Natural killer cell (primary cell): Measurements from ENCODE around the gene PALLD. TPM values are rescaled to one million over a fixed set of nuclear protein-coding genes. Genes with fewer than 3 reads are reported as not detected.

Source experiments
- ATAC-seq, 3 donors: fragments of 150-1000 bp in 2 of 3; fragments of 200-7000 bp in 1 of 3; cut with Tn5 transposase; 1 replicate in 1 of 3; 2 replicates in 2 of 3; pipeline ENCODE4 v1.10.0; 2021; ENCODE audit warnings: mild to moderate bottlenecking in 2 of 3, moderate library complexity in 2 of 3
- DNase-seq, 2 donors: peaks; one replicate each; pipeline versions ENCODE4 v3.0.0 to v3.0.0-alpha.2; 2013 to 2021; ENCODE audit warnings: mixed read lengths in 1 of 2
- H3K27ac ChIP-seq: one replicate; pipeline ENCODE4 v1.5.1; 2013; ENCODE audit warnings: mild to moderate bottlenecking, low read length
- H3K27me3 ChIP-seq: one replicate; pipeline ENCODE4 v1.6.1; 2013; ENCODE audit warnings: low read length; ENCODE audit not compliant: control insufficient read depth, insufficient read depth
- H3K36me3 ChIP-seq: one replicate; pipeline ENCODE4 v1.6.1; 2013; ENCODE audit warnings: low read length; ENCODE audit not compliant: control insufficient read depth, insufficient read depth
- H3K4me1 ChIP-seq: one replicate; pipeline ENCODE4 v1.6.1; 2013; ENCODE audit warnings: low read length; ENCODE audit not compliant: control insufficient read depth, insufficient read depth
- H3K4me3 ChIP-seq: one replicate; pipeline ENCODE4 v1.5.1; 2013; ENCODE audit warnings: low read length
- H3K9me3 ChIP-seq: one replicate; pipeline ENCODE4 v1.6.1; 2013; ENCODE audit warnings: low read length; ENCODE audit not compliant: control insufficient read depth, insufficient read depth
- H3K27ac Mint-ChIP-seq, 2 donors: one replicate each; pipeline ENCODE4 v1.8.0; 2022; ENCODE audit warnings: mild to moderate bottlenecking in 2 of 2, mixed read lengths in 2 of 2, moderate library complexity in 1 of 2
- H3K27me3 Mint-ChIP-seq, 2 donors: one replicate each; pipeline ENCODE4 v1.8.0; 2022; ENCODE audit warnings: low read depth in 2 of 2, mixed read lengths in 2 of 2
- H3K36me3 Mint-ChIP-seq: one replicate; pipeline ENCODE4 v1.8.0; 2022; ENCODE audit warnings: mixed read lengths
- H3K4me1 Mint-ChIP-seq, 2 donors: one replicate each; pipeline ENCODE4 v1.8.0; 2022; ENCODE audit warnings: mixed read lengths in 2 of 2
- H3K4me3 Mint-ChIP-seq: one replicate; pipeline ENCODE4 v1.8.0; 2022; ENCODE audit warnings: mild to moderate bottlenecking, moderate library complexity, mixed read lengths
- H3K9me3 Mint-ChIP-seq, 2 donors: one replicate each; pipeline ENCODE4 v1.8.0; 2022; ENCODE audit warnings: mixed read lengths in 2 of 2
- CTCF ChIP-seq: fragments of 200-600 bp; IDR thresholded peaks from one replicate; pipeline ENCODE4 v1.8.0; 2022; ENCODE audit warnings: antibody characterized with exemption
- WGBS: methylation state at CpG from one replicate; pipeline ENCODE4 v1.1.7; 2013; ENCODE audit warnings: missing lambda C conversion rate; ENCODE audit not compliant: insufficient coverage; 5-methylcytosine and 5-hydroxymethylcytosine counted together
- intact Hi-C: fragments of 100-400 bp; cut with micrococcal nuclease; formaldehyde crosslinking; loops from one replicate; pipeline ENCODE4 v1.14.2; 2022
- total RNA-seq, 4 donors: library from RNA; stranded (reverse); fragments of 120-200 nt in 1 of 4; gene quantifications; one replicate each; pipeline versions ENCODE4 v1.2.3 to v1.2.4, GENCODE V29; 2013 to 2022

The PALLD gene
- total RNA-seq, 3 donors from 2014 or later (not counting 1 experiment from before 2014, with no cell fraction given), result 15.1 to 25.4 (median 22.8) TPM

DNA sequence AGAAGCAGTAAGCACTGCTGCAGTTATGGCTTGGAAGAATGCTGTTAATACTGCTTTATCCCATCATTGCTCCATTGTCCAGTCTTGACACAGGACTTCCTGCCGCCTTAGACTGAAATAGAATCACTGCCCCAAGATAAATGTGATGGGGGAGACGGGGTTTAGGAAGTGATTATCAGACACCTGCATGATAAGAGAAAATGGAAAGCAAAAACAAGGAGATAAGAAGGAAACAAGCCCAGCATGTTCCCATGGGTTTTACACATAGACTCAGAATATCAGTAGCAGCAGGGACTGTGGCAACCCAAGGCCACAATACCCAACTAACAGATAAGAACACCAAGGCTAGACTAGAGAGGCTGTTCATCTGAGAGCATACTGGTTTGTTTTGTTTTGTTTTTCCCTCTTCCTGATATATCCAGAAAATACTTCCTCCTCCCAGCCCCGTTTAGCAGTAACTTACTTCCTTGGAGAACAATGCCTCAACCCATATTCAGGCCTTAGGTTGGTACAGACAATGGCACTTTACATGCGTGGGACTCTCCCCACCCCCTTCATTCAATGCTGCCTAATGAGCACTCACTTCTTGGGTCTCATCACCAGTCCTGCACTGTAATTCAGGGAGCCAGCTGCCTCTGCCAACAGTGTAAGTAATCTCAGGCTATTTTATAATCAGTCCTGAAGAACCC, 280.6 kb downstream of the PALLD start:
- DNase-seq (no peak), ATAC-seq (no peak)
- H3K27me3 ChIP-seq, result peaks cover 2% of the 10 kb centered on the region
- Mint-ChIP-seq H3K27me3 (peaks cover 10 to 19% of the 10 kb centered on the region in 2 donors), H3K27ac (no peak overlapping the region), H3K9me3 (no peaks in the 10 kb centered on the region), H3K36me3 (peaks cover 6% of the 10 kb centered on the region), H3K4me3 (no peak overlapping the region), H3K4me1 (no peaks in the 10 kb centered on the region)
- H3K27ac ChIP-seq, result no peak overlapping the region
- intact Hi-C loops, result no loop called here
- H3K4me1 ChIP-seq, result no peaks in the 10 kb centered on the region
- WGBS, result 71% methylated on average over 4 of the region's 4 CpGs
- no peaks in the 10 kb centered on the region for H3K9me3 ChIP-seq
- TF ChIP-seq CTCF, result no peak
- H3K36me3 ChIP-seq, result no peaks in the 10 kb centered on the region
- no peak overlapping the region for H3K4me3 ChIP-seq

DNA sequence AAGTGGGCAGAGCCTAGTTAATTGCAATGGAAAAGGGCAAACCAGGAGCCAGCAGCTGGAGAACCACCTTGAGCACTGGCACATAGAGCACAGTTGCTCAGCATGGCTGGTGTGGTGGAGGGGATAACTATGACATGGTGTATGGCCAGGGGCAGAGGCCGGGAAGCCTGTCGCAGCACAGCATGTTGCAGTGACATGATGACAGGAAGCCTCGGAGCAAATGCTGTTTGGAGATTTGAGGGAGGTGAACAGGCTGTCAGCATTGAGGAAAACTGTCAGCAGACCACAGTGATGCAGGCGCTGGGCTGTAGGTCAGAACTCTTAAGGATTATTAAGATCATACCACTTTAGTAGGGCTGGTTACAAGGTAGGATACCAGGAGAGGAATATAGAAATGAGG, 284.5 kb downstream of the PALLD start:
- no peaks in the 10 kb centered on the region for H3K9me3 ChIP-seq
- peaks cover 1% of the 10 kb centered on the region for H3K27me3 ChIP-seq
- peaks cover 14 to 22% of the 10 kb centered on the region in 2 donors for H3K27me3 Mint-ChIP-seq
- intact Hi-C loops, result no loop called here
- H3K4me1 ChIP-seq, result no peaks in the 10 kb centered on the region
- no peak for TF ChIP-seq CTCF
- peaks cover 3% of the 10 kb centered on the region for H3K36me3 Mint-ChIP-seq
- no peaks in the 10 kb centered on the region for H3K9me3 Mint-ChIP-seq
- no peak overlapping the region for H3K27ac Mint-ChIP-seq
- no peaks in the 10 kb centered on the region for H3K4me1 Mint-ChIP-seq
- no peak overlapping the region for H3K4me3 ChIP-seq
- no peak overlapping the region for H3K27ac ChIP-seq
- H3K36me3 ChIP-seq, result no peaks in the 10 kb centered on the region
- no peak overlapping the region for H3K4me3 Mint-ChIP-seq
- DNase-seq, result no peak
- ATAC-seq, result no peak
- WGBS, result 83% methylated on average over 4 of the region's 4 CpGs

DNA sequence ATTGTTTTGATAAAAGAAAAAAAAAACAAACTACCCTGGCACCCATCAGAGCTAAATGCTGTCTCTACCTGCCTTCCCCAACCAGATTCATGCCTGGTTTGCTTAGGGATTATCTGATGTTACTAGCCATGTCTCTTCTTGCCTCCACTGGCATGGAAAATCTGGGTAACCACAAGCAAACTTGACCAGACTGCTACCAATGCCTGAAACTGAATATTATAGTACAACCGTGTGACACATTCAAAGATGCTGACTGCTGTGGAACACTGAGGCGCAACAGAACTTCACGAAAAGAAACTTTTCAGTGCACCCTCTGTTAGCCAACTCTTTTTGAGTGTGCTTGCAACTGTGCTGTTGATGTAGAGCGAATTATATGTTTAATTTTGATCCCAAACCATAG, 285.1 kb downstream of the PALLD start:
- intact Hi-C loops, result no loop called here
- ATAC-seq, result no peak

More for the DNA sequence above, 285.1 kb downstream of the PALLD start:
- H3K4me3 ChIP-seq, result no peak overlapping the region
- H3K27me3 ChIP-seq, result no peaks in the 10 kb centered on the region
- no peaks in the 10 kb centered on the region for H3K4me1 ChIP-seq
- no peaks in the 10 kb centered on the region for H3K36me3 Mint-ChIP-seq
- no peak for TF ChIP-seq CTCF
- H3K27ac ChIP-seq, result no peak overlapping the region
- H3K27ac Mint-ChIP-seq, result no peak overlapping the region
- H3K9me3 Mint-ChIP-seq, result no peaks in the 10 kb centered on the region
- H3K27me3 Mint-ChIP-seq, result peaks cover 14 to 21% of the 10 kb centered on the region in 2 donors
- DNase-seq, result no peak
- no peak overlapping the region for H3K4me3 Mint-ChIP-seq
- no peaks in the 10 kb centered on the region for H3K36me3 ChIP-seq
- WGBS, result 75% methylated on average over 4 of the region's 4 CpGs
- no peaks in the 10 kb centered on the region for H3K4me1 Mint-ChIP-seq
- no peaks in the 10 kb centered on the region for H3K9me3 ChIP-seq
